IPS-NIHi7 (cell line): Measurements from ENCODE around the gene CCDC54.

Source experiments
- DNase-seq: peaks from one replicate; pipeline ENCODE4 v3.0.0; 2012; ENCODE audit warnings: mixed read lengths; ENCODE audit errors: extremely low spot score

Gene CCDC54

GRCh38 chr3:107392549-107393165 lies 15.4 kb downstream of the CCDC54 start:
- DNase-seq: no peak

GRCh38 chr3:107394502-107394901 lies 17.3 kb downstream of the CCDC54 start:
- DNase-seq: peak; percentile 24

GRCh38 chr3:107395066-107395465 lies 17.8 kb downstream of the CCDC54 start:
- no peak for DNase-seq

DNA sequence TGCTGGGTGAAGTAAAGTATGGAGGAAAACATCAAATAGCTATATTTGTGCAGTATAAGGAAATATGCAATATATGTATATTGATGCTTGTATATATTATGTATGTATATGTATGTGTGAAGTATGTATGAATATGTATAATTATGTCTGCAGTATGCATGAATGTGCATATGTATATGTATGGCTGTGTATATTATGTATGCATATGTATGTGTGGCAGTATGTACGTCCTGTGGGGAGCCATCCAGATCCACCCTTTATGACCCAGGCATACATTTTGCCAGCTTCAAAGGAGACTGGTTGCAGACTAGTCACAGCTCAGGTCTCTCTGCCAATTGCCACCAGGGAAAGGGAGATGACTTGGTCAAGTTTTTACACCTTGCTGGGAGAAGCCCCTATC lies 24.1 kb downstream of the CCDC54 start:
- no peak for DNase-seq

- DNase-seq: no peak
Measured at GRCh38 chr3:107402214-107402613, 25.0 kb downstream of the CCDC54 start.

DNA sequence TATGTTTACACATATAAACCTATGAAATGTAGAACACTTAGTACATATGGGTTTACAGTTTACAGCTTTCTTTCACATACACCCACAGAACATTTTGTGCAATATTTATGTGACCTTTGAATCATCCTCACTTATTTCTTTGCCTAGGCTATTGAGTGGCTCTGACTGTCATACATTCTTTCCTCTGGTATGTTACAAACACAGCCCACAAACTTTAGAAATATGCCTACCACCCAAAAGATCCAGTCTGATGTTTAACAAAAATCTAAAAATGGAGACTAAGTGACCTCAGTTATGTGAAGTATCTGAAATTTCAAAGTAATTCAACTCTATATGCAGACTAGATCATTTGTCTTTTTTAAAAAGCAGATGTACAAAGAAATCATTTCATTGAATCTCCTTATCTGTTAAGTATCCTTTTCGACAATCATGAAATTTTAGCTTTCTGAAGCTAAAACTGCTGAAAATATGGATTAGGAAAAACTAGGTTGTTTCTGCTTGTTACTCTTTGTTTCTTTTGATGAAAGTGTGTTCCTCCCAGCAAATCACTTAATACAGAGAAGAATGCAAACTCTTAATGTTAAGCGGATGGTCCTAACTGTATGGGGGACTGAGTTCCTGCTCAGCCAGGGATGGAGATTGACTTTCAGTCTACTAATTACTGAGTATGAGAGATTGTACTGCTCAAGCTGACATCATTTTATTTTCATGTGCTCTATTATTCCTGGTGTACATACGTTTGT lies 27.7 kb downstream of the CCDC54 start:
- DNase-seq: no peak

DNA sequence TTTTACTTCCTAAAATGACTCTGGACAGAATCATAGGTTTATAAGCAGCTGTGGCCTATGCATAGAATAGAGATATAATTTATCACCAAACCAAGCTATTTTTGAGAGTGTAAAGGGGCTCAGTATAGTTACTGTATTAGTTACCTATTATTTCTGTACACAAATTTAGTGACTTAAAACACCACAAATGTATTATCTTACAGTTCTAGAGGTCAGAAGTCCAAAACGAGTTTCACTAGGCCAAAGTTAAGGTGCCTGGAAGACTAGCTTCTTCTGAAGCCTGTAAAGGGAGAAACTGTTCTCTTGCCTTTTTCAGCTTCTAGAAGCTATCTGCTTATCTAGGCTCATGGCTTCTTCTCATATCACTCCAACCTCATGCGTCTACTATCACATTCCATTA lies 30.1 kb downstream of the CCDC54 start:
- no peak for DNase-seq

GRCh38 chr3:107408513-107408912 lies 31.3 kb downstream of the CCDC54 start:
- DNase-seq: no peak

GRCh38 chr3:107409365-107409764 lies 32.1 kb downstream of the CCDC54 start:
- DNase-seq: no peak

DNA sequence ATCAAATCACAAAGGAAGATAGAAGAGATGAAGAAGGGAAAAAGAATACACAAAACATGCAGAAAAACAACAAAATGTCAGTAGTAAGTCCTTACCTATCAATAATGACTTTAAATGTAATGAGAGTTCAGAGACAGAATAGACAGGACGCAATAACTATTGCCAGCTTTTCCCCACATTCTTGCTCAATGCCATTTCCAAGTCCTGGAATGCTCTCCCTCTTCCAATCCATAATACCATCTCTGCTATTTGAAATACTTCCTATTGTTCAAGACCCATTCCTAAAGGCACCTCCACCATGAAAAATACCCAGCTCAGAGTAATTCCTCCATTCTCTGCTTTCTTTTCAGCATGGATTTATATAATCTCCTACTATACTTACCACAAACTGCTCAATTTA lies 33.4 kb downstream of the CCDC54 start:
- no peak for DNase-seq

DNA sequence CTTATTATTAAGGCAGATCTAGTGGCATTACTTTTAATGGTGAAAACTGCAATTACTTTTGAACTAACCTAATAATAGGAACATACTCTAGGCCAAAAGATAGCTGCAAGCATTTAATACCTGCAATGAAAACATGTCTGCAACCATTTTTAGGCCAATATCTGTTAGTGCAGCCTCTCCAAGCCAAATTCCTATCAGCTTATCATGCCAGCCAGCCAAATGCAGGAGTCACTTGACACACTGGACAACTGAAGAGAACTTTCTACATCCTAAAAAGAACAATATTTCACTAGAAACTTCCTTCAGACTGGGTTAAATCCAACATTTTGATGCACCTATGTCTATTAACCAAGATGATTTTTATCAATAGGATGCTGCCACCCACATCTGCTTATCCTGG lies 33.8 kb downstream of the CCDC54 start:
- DNase-seq: no peak

GRCh38 chr3:107411779-107412178 lies 34.5 kb downstream of the CCDC54 start:
- no peak for DNase-seq

GRCh38 chr3:107412376-107412775 lies 35.1 kb downstream of the CCDC54 start:
- no peak for DNase-seq

GRCh38 chr3:107413264-107413663 lies 36.0 kb downstream of the CCDC54 start:
- no peak for DNase-seq

DNA sequence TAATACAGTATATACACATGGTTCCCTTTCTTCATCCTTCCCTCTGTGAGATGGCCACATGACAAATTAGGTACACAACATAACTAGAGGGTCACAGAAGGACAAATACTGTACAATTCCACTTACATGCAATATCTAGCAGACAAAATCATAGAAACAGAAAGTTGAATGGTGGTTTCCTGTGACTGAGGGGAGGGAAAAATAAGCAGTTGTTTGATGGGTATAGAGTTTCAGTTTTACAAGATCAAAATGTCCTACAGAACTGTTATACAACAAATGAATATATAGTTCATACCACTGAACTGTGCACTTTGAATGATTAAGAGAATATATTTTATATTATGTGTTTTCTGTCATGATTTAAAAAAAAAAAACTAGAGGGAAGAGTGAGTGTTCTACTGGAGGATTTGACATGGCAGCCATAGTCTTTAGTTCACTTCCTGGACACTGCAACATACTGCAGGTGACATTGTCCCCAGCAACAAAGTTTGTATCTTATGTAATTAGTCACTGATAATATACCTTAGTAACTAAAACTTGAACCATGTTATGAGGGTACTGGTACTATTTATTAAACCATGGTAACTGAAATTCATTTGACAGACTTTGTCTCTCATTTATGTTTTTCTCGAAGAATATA lies 37.2 kb downstream of the CCDC54 start:
- no peak for DNase-seq

DNA sequence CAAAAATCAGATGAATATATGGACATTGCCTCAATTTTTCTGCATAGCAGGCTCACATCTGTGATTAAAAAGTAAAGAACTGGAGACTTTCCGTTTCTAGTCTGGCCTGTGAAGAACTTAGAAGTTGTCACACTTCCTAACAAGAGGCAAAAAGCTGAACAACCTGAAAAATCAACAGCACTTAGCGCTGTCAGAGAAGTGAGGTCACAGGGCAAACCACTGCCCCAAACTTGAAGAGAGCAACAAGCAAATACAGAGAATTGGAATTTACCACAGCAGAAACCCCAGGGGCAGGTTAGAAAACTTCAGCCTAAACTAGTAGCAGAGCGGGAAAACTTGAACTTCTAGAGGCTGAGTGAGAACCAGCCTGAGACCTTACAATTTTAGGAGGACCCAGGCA lies 38.9 kb downstream of the CCDC54 start:
- DNase-seq: no peak

DNA sequence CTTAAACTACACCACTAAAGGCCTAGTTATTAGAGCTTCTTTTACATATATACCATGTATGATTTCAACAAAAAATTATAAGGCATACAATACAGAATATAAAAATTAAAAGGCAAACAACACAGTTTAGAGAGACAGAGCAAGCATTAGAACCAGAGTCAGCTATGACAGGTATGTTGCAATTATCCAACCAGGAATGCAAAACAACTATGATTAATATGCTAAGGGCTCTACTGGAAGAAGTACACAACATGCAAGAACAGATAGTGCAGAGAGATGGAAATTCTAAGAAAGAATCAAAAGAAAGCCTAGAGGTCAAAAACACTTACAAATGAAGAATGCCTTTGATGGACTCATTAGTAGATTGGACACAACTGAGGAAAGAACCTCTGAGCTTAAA lies 39.6 kb downstream of the CCDC54 start:
- DNase-seq: no peak

- DNase-seq: peak; percentile 49
Measured at GRCh38 chr3:107421170-107421792, 44.0 kb downstream of the CCDC54 start.

GRCh38 chr3:107421881-107422280 lies 44.6 kb downstream of the CCDC54 start:
- no peak for DNase-seq

GRCh38 chr3:107425033-107425432 lies 47.8 kb downstream of the CCDC54 start:
- DNase-seq: no peak

DNA sequence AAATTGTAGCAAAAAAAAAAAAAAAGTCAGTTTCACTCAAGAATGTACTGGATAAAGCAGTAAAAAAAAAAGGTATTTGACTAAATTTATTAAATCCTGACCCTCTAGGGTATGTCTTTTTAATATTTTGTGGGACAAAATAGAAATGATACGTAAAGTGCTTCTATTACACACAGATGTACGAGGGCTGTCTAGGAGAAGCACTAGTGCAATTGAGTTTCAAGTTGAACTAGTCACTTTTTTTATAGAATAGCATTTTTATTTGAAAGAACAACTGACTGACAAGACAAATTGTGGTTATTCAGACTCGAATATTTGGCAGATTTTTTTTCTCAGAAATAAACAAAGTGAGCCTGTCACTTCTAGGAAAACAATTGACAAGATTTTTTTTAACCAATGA lies 49.0 kb downstream of the CCDC54 start:
- DNase-seq: no peak
